Ovary (tissue), 3 donors: ENCODE data around the gene PRSS35.

Source experiments
- CTCF ChIP-seq, 3 donors: fragments of 450-650 bp in 2 of 3; fragments of 200-600 bp in 1 of 3; IDR thresholded peaks; one replicate each; pipeline versions ENCODE4 v1.5.1 to v1.8.0; 2016 to 2022; ENCODE audit warnings: antibody characterized with exemption in 3 of 3, mild to moderate bottlenecking in 1 of 3
- EP300 ChIP-seq: sonication (generic); formaldehyde crosslinking; IDR thresholded peaks from one replicate; pipeline ENCODE4 v1.6.1; 2017; ENCODE audit warnings: antibody characterized with exemption
- donor health status: DM: no; HTN: no; CAD: no.

GRCh38 chr6:83463886-83464285 is 48.4 kb upstream of the PRSS35 start:
- TF ChIP-seq CTCF (IDR thresholded peaks at IDR 0.05) (no peak), EP300 (no peak)
